Activated T-helper 1 cell treated with anti-CD3 and anti-CD28 coated beads, Interleukin-12 subunit alpha, Interleukin-12 subunit beta, Interleukin-2, Interleukin-4 antibody, amounts not matched to agents 30 ng/mL and 10 ng/mL and 1 ng/mL, durations not matched to agents 14 hours and 24 hours and 36 hours (primary cell): Measurements from ENCODE around the gene ARFRP1. TPM values are rescaled to one million over a fixed set of nuclear protein-coding genes. Genes with fewer than 3 reads are reported as not detected.

Experiments
- DNase-seq: peaks from one replicate; pipeline ENCODE4 v3.0.0; 2021; ENCODE audit warnings: low spot score
- H3K27ac Mint-ChIP-seq: one replicate; pipeline ENCODE4 v1.8.0; 2021; ENCODE audit warnings: mild to moderate bottlenecking, mixed read lengths
- H3K27me3 Mint-ChIP-seq: one replicate; pipeline ENCODE4 v1.8.0; 2022; ENCODE audit warnings: mild to moderate bottlenecking, moderate library complexity, mixed read lengths; ENCODE audit not compliant: insufficient read depth
- H3K36me3 Mint-ChIP-seq: one replicate; pipeline ENCODE4 v1.8.0; 2021; ENCODE audit warnings: low read depth, mixed read lengths
- H3K4me1 Mint-ChIP-seq: one replicate; pipeline ENCODE4 v1.8.0; 2021; ENCODE audit warnings: low read depth, mixed read lengths
- H3K4me3 Mint-ChIP-seq: one replicate; pipeline ENCODE4 v1.8.0; 2021; ENCODE audit warnings: mild to moderate bottlenecking, moderate library complexity, mixed read lengths
- H3K9me3 Mint-ChIP-seq: one replicate; pipeline ENCODE4 v1.8.0; 2021; ENCODE audit warnings: mixed read lengths
- intact Hi-C: fragments of 100-400 bp; cut with micrococcal nuclease; formaldehyde crosslinking; loops from one replicate; pipeline ENCODE4 v1.15.1; 2024
- total RNA-seq: library from RNA; stranded (reverse); gene quantifications from 2 replicates; pipeline ENCODE4 v1.2.3, GENCODE V29; 2022

Gene ARFRP1
- total RNA-seq, 1 donor from 2014 or later = 73.5 TPM

GRCh38 chr20:63694584-63695423, 13.0 kb downstream of the ARFRP1 start:
- Mint-ChIP-seq H3K27me3 (peaks cover 2% of the 10 kb centered on the region), H3K9me3 (no peaks in the 10 kb centered on the region), H3K27ac (no peak overlapping the region), H3K4me3 (no peak overlapping the region), H3K4me1 (no peaks in the 10 kb centered on the region), H3K36me3 (peaks cover 9% of the 10 kb centered on the region)
- no peak for DNase-seq
- intact Hi-C loops = no loop called here

- intact Hi-C loops = no loop called here
- no peak overlapping the region for H3K4me3 Mint-ChIP-seq
- peaks cover 2% of the 10 kb centered on the region for H3K27me3 Mint-ChIP-seq
- H3K9me3 Mint-ChIP-seq = no peaks in the 10 kb centered on the region
- H3K4me1 Mint-ChIP-seq = no peaks in the 10 kb centered on the region
- peaks cover 9% of the 10 kb centered on the region for H3K36me3 Mint-ChIP-seq
- no peak for DNase-seq
- H3K27ac Mint-ChIP-seq = peak overlapping the region; percentile 81
These were observed 13.8 kb downstream of the ARFRP1 start for GRCh38 chr20:63693733-63694583.

- H3K9me3 Mint-ChIP-seq = no peaks in the 10 kb centered on the region
- H3K36me3 Mint-ChIP-seq = peaks cover 9% of the 10 kb centered on the region
- peak overlapping the region; percentile 29 for H3K27ac Mint-ChIP-seq
- no peak overlapping the region for H3K4me3 Mint-ChIP-seq
- intact Hi-C loops = no loop called here
- no peak for DNase-seq
- H3K27me3 Mint-ChIP-seq = peaks cover 2% of the 10 kb centered on the region
- no peaks in the 10 kb centered on the region for H3K4me1 Mint-ChIP-seq
These were observed 14.6 kb downstream of the ARFRP1 start for GRCh38 chr20:63693083-63693732.

DNA sequence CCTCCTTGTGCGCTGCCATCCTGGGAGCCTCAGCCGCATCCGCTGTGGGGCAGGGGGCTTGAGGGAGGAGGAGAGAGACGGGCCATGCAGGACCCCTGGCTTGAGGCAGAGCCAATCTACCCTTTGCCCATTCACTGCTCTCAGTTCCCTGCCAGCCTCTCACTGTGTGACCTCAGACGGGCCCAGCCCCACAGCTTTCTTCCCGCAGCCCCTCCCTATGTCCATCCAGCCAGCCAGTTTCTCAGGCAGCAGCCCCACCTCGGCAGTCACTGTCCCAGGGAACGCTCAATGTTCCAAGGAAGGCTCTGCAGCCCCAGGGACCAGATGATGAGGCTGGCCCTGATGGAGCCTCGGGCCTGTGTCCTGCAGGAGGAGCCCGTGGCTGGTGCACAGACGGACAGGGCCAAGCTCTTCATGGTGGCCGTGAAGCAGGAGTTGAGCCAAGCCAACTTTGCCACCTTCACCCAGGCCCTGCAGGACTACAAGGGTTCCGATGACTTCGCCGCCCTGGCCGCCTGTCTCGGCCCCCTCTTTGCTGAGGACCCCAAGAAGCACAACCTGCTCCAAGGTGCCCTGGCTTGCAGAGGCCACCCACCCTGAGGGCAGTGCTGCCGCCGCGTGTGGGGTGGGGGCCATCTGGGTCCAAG, 15.2 kb downstream of the ARFRP1 start:
- Mint-ChIP-seq H3K27me3 (peaks cover 2% of the 10 kb centered on the region), H3K27ac (peak overlapping the region; percentile 63), H3K36me3 (peaks cover 9% of the 10 kb centered on the region)

DNA sequence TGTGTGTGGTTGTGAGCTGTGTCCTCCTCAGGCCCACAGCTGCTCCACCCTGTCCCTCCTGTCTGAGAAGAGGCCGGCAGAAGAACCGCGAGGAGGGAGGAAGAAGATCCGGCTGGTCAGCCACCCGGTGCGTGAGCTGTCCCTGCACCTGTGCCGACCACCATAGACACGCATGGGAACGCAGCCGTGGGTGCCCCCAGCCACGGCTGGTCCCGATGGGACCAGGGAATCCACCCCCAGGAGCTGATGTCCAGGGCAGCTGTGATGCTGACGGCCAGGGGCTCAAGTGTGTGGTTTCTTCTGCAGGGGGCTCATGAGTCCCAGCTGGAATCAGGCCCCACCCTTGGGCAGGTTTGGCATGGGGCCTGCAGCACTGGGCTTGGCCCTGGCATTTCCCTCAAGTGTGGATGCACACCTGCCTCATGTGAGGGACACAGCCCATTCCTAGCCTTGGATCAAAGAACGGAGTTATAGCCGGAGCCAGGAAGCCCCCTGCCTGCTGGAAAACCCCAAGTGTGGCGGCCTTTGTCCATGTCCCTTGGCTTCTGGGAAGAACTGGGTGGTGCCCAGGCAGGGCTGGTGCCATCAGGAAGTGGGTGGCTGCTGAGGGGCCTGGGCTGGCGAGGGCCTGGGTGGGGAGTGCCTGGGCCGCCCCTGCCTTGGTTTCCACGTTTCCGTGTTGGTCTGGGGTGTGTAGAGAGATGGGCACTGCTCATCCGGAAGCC, 15.9 kb downstream of the ARFRP1 start:
- Mint-ChIP-seq H3K4me1 (no peaks in the 10 kb centered on the region), H3K27me3 (peaks cover 2% of the 10 kb centered on the region), H3K4me3 (no peak overlapping the region), H3K36me3 (peaks cover 9% of the 10 kb centered on the region), H3K9me3 (no peaks in the 10 kb centered on the region), H3K27ac (no peak overlapping the region)
- intact Hi-C loops = no loop called here
- no peak for DNase-seq

More for the DNA sequence above, 15.2 kb downstream of the ARFRP1 start:
- H3K4me3 Mint-ChIP-seq = no peak overlapping the region
- DNase-seq = no peak
- H3K4me1 Mint-ChIP-seq = no peaks in the 10 kb centered on the region
- H3K9me3 Mint-ChIP-seq = no peaks in the 10 kb centered on the region
- intact Hi-C loops = no loop called here

DNA sequence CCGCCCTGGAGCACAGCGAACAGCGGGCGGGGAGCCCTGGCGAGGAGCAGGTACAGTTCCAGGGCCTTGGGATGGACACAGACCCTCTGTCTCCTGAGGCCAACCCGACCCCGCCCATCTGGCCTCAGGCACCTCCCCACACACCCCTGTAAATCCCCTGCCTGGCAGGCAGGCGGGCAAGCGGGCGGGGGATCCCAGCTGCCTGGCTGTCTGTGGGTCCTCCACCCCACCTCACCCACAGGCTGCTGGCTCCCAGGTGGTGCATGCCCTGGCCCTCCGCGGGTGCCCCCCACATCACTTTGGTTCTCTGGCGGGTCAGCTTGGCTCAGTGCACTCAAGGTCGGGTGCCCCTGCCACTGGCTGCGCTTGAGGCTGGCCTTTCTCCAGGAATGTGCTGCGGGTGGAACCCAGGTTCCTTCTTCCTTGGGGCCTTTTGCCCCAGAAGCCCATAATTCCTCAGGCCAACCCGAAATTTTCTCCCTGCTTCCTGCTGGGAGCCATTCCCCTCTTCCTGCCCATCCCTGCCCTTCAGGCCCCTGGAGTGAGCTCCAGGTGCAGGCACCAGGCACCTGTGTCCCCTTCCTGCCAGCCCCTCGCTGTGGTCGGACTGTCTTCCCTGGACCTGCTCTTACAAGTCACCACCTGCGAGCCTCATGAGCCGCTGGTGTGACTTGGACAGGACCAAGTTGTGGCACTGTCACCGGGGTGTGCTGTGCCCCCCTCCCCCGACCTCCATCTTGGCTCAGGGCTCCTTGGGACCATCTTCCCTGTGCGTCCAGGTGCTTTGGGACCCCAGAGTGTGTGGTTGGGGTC, 16.7 kb downstream of the ARFRP1 start:
- Mint-ChIP-seq H3K9me3 (no peaks in the 10 kb centered on the region), H3K27me3 (peaks cover 2% of the 10 kb centered on the region), H3K4me3 (no peak overlapping the region), H3K27ac (no peak overlapping the region), H3K36me3 (peaks cover 8% of the 10 kb centered on the region), H3K4me1 (no peaks in the 10 kb centered on the region)
- intact Hi-C loops = no loop called here
- no peak for DNase-seq

DNA sequence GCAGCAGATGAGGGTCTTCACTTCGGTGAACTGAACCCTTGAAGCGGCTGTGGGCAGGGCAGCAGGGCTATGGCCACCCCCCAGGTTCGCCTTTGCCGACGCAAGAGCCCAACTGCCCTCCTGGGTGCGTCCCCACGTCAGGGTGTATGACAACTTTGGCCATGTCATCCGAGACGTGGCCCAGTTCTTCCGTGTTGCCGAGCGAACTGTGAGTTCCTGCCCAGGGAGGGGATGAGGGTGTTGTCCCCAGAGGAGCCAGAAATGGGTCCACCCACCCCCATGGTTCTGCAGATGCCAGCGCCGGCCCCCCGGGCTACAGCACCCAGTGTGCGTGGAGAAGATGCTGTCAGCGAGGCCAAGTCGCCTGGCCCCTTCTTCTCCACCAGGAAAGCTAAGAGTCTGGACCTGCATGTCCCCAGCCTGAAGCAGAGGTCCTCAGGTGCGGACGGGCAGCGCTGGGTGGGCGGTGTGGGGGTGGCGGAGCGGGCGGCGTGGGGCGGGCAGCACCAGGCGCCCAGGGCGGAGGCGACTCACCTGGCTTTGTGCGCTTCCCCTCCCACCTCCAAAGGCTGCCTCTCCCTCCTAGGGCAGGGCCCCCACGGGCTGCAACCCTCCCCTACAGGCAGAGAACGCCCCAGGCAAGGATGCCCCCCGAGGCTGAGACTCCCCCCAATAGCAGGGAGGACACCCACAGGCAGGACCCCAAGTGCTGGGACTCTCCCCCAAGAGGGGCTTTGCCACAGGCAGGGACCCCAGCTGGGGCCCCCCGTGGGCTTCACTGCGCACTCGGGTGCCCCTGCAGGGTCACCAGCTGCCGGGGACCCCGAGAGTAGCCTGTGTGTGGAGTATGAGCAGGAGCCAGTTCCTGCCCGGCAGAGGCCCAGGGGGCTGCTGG, 17.5 kb downstream of the ARFRP1 start:
- Mint-ChIP-seq H3K27me3 (peaks cover 2% of the 10 kb centered on the region), H3K4me1 (no peaks in the 10 kb centered on the region), H3K9me3 (no peaks in the 10 kb centered on the region), H3K27ac (no peak overlapping the region), H3K4me3 (no peak overlapping the region), H3K36me3 (peaks cover 7% of the 10 kb centered on the region)
- intact Hi-C loops = no loop called here
- DNase-seq = no peak

DNA sequence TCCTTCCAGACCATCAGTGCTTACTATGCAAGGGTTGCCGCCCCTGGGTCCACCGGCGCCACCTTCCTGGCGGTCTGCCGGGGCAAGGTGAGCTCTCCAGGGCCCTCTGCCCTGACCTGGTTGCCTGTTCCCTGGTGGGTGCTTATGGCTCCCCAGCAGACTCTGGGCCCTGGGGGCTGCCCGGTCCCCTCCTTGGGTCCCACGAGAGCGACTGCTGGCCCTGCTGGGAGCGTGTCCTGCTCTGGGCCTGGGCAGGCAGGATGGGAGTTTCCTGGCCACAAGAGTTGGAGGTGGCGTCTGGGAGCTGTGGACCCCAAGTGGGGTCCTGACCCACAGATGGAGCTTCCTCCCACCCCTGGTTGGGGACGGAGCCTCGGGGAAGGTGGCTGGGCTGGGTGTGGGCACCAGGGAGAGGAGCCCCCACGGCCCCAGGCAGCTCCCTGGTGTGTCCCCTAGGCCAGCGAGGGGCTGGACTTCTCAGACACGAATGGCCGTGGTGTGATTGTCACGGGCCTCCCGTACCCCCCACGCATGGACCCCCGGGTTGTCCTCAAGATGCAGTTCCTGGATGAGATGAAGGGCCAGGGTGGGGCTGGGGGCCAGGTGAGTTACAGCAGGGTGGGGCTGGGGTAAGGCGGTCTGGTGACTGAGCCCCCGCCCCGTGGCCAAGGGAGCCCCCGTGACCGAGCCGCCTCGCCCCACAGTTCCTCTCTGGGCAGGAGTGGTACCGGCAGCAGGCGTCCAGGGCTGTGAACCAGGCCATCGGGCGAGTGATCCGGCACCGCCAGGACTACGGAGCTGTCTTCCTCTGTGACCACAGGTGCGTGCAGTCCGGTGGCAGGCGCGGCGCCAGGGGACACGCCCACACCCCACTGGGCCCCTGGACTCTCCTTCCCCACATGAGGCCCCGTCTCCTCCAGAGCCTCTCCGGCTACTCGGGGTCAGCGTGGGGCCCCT, 18.5 kb downstream of the ARFRP1 start:
- no peak for DNase-seq
- peaks cover 2% of the 10 kb centered on the region for H3K27me3 Mint-ChIP-seq

GRCh38 chr20:63688228-63689045, 19.3 kb downstream of the ARFRP1 start:
- Mint-ChIP-seq H3K4me3 (no peak overlapping the region), H3K4me1 (no peaks in the 10 kb centered on the region), H3K9me3 (no peaks in the 10 kb centered on the region), H3K36me3 (peaks cover 7% of the 10 kb centered on the region), H3K27ac (no peak overlapping the region), H3K27me3 (no peaks in the 10 kb centered on the region)
- no peak for DNase-seq
- intact Hi-C loops = no loop called here

More for the DNA sequence above, 18.5 kb downstream of the ARFRP1 start:
- Mint-ChIP-seq H3K9me3 (no peaks in the 10 kb centered on the region), H3K4me1 (no peaks in the 10 kb centered on the region), H3K36me3 (peaks cover 7% of the 10 kb centered on the region), H3K4me3 (no peak overlapping the region), H3K27ac (no peak overlapping the region)
- intact Hi-C loops = no loop called here
